Fibroblast of villous mesenchyme (primary cell): Measurements from ENCODE around the gene DDX3X. TPM values are rescaled to one million over a fixed set of nuclear protein-coding genes. Genes with fewer than 3 reads are reported as not detected.
"Not testable (repeated sequence)": the region's sequence is repeated elsewhere in the genome, so short reads cannot be mapped to it uniquely, and the experiment has no call there.

Experiments
- DNase-seq: peaks from one replicate; pipeline ENCODE4 v3.0.0-alpha.2; 2010; ENCODE audit warnings: low read depth
- H3K4me3 ChIP-seq: 2 replicates; pipeline ENCODE4 v1.5.1; 2011; ENCODE audit warnings: low read depth, mild to moderate bottlenecking, low read length
- CTCF ChIP-seq: IDR thresholded peaks from 2 replicates; pipeline ENCODE4 v1.5.1; 2012; ENCODE audit warnings: low read depth, mild to moderate bottlenecking, low read length; ENCODE audit not compliant: insufficient read depth
- total RNA-seq: library from RNA; depleted of rRNA; stranded (reverse); fragments of >200 nt; gene quantifications from 2 replicates; pipeline ENCODE4 v1.2.3, GENCODE V29; 2012

Gene DDX3X
- total RNA-seq, 1 donor: 270 TPM

- H3K4me3 ChIP-seq: no peak overlapping the region
- no peak for TF ChIP-seq CTCF
Measured at GRCh38 chrX:41397219-41397618, 63.3 kb downstream of the DDX3X start.

GRCh38 chrX:41397768-41398167 is 63.8 kb downstream of the DDX3X start:
- TF ChIP-seq CTCF: no peak
- DNase-seq: no peak
- H3K4me3 ChIP-seq: no peak overlapping the region

More at GRCh38 chrX:41397219-41397618, 63.3 kb downstream of the DDX3X start:
- DNase-seq: no peak

GRCh38 chrX:41402556-41402955 is 68.6 kb downstream of the DDX3X start:
- not testable (repeated sequence) for DNase-seq, H3K4me3 ChIP-seq

GRCh38 chrX:41405551-41405950 is 71.6 kb downstream of the DDX3X start:
- H3K4me3 ChIP-seq: no peak overlapping the region
- DNase-seq: no peak
- TF ChIP-seq CTCF: no peak

GRCh38 chrX:41406201-41406600 is 72.2 kb downstream of the DDX3X start:
- no peak for DNase-seq
- TF ChIP-seq CTCF: no peak
- H3K4me3 ChIP-seq: no peak overlapping the region

GRCh38 chrX:41407816-41408215 is 73.9 kb downstream of the DDX3X start:
- TF ChIP-seq CTCF: no peak
- DNase-seq: no peak
- H3K4me3 ChIP-seq: no peak overlapping the region

- no peak for DNase-seq
- H3K4me3 ChIP-seq: no peak overlapping the region
- TF ChIP-seq CTCF: no peak
Measured at GRCh38 chrX:41408576-41408975, 74.6 kb downstream of the DDX3X start.
